Mesodermal cell (in vitro differentiated cells): ENCODE measurements around the gene CDC25C.
"Not testable (repeated sequence)": the region's sequence is repeated elsewhere in the genome, so short reads cannot be mapped to it uniquely, and the experiment has no call there.

Experiments
- H3K27ac ChIP-seq: 2 replicates; pipeline ENCODE4 v1.7.0; 2013; ENCODE audit warnings: mild to moderate bottlenecking, low read depth, low read length, moderate library complexity; ENCODE audit not compliant: severe bottlenecking
- H3K36me3 ChIP-seq: 2 replicates; pipeline ENCODE4 v1.7.1; 2013; ENCODE audit warnings: mild to moderate bottlenecking, low read length, moderate library complexity; ENCODE audit not compliant: control insufficient read depth, insufficient read depth
- H3K4me1 ChIP-seq: one replicate; pipeline ENCODE4 v1.7.1; 2013; ENCODE audit warnings: mild to moderate bottlenecking, low read length; ENCODE audit not compliant: insufficient read depth, control insufficient read depth, poor library complexity, severe bottlenecking
- H3K4me3 ChIP-seq: 2 replicates; pipeline ENCODE4 v1.7.0; 2013; ENCODE audit warnings: low read length, control low read depth, mild to moderate bottlenecking; ENCODE audit not compliant: insufficient read depth, poor library complexity, severe bottlenecking; ENCODE audit errors: extremely low read depth
- H3K9me3 ChIP-seq: 2 replicates; pipeline ENCODE4 v1.7.1; 2013; ENCODE audit warnings: mild to moderate bottlenecking, low read length, moderate library complexity; ENCODE audit not compliant: control insufficient read depth
- WGBS, 2 experiments: methylation state at CpG; one replicate each; pipeline ENCODE4 v1.1.5; 2013; ENCODE audit warnings: missing lambda C conversion rate in 2 of 2; ENCODE audit not compliant: insufficient coverage in 2 of 2; 5-methylcytosine and 5-hydroxymethylcytosine counted together

Gene CDC25C

GRCh38 chr5:138330813-138331448 lies 673 bp downstream of the CDC25C start:
- H3K4me3 ChIP-seq, result peak overlapping the region; percentile 74
- no peaks in the 10 kb centered on the region for H3K9me3 ChIP-seq
- peak overlapping the region; percentile 69 for H3K27ac ChIP-seq
- peaks cover 20% of the 10 kb centered on the region for H3K36me3 ChIP-seq
- no peaks in the 10 kb centered on the region for H3K4me1 ChIP-seq
- 6 to 12% methylated on average over 5 to 11 of the region's 12 CpGs for WGBS, 2 experiments

- H3K9me3 ChIP-seq, H3K4me1 ChIP-seq, H3K27ac ChIP-seq, H3K4me3 ChIP-seq: not testable (repeated sequence)
- H3K36me3 ChIP-seq, result peaks cover 52% of the 10 kb centered on the region
- 100% methylated on average over 1 to 3 of the region's 4 CpGs for WGBS, 2 experiments
Observed at GRCh38 chr5:138318211-138318610, 13.4 kb downstream of the CDC25C start.

- Histone ChIP-seq H3K4me3 (no peak overlapping the region), H3K4me1 (no peaks in the 10 kb centered on the region), H3K9me3 (no peaks in the 10 kb centered on the region), H3K36me3 (peaks cover 59% of the 10 kb centered on the region), H3K27ac (no peak overlapping the region)
- 87 to 100% methylated on average over 1 to 3 of the region's 3 CpGs for WGBS, 2 experiments
Observed at GRCh38 chr5:138316355-138316754, 15.2 kb downstream of the CDC25C start.

GRCh38 chr5:138315751-138316278 lies 15.8 kb downstream of the CDC25C start:
- peaks cover 59% of the 10 kb centered on the region for H3K36me3 ChIP-seq
- H3K4me1 ChIP-seq, result no peaks in the 10 kb centered on the region
- H3K9me3 ChIP-seq, result no peaks in the 10 kb centered on the region
- H3K4me3 ChIP-seq, result no peak overlapping the region
- 84 to 90% methylated on average over 5 to 7 of the region's 7 CpGs for WGBS, 2 experiments
- no peak overlapping the region for H3K27ac ChIP-seq

GRCh38 chr5:138305797-138306196 lies 25.8 kb downstream of the CDC25C start:
- Histone ChIP-seq H3K36me3 (peaks cover 24% of the 10 kb centered on the region), H3K9me3 (no peaks in the 10 kb centered on the region), H3K4me3 (no peak overlapping the region), H3K4me1 (no peaks in the 10 kb centered on the region), H3K27ac (no peak overlapping the region)
- 100% methylated on average over 1 of the region's 1 CpG; no CpG with 5 or more reads in 1 of the 2 experiments for WGBS, 2 experiments

- H3K4me1 ChIP-seq, result no peaks in the 10 kb centered on the region
- peaks cover 14% of the 10 kb centered on the region for H3K36me3 ChIP-seq
- no peak overlapping the region for H3K27ac ChIP-seq
- 82 to 95% methylated on average over 6 of the region's 6 CpGs for WGBS, 2 experiments
- H3K4me3 ChIP-seq, result no peak overlapping the region
- no peaks in the 10 kb centered on the region for H3K9me3 ChIP-seq
Observed at GRCh38 chr5:138303372-138303771, 28.2 kb downstream of the CDC25C start.

DNA sequence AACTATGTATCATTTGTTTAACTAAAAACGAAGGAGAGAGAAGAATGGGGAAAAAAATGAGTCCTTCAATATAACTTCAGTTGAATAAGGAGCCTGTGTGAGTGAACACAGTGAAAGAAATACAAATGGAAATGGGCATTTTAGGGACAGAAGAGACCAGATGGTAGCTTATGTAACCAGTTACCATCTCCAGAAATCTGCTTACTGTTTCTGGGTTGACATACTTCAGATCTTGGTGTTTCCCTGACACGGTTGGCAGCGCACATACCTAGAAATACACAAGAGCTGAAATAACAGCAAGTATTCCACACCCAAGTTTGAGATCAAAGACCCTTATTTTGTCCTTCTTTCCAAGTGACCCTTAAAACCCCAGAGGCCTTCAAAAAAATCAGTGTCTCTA lies 42.3 kb downstream of the CDC25C start:
- H3K27ac ChIP-seq, result no peak overlapping the region
- no peak overlapping the region for H3K4me3 ChIP-seq
- H3K4me1 ChIP-seq, result no peaks in the 10 kb centered on the region
- 97 to 100% methylated on average over 2 to 3 of the region's 3 CpGs for WGBS, 2 experiments
- H3K9me3 ChIP-seq, result no peaks in the 10 kb centered on the region
- H3K36me3 ChIP-seq, result peaks cover 53% of the 10 kb centered on the region

GRCh38 chr5:138287246-138287645 lies 44.4 kb downstream of the CDC25C start:
- Histone ChIP-seq H3K4me1 (no peaks in the 10 kb centered on the region), H3K4me3 (no peak overlapping the region), H3K9me3 (no peaks in the 10 kb centered on the region), H3K36me3 (peaks cover 56% of the 10 kb centered on the region), H3K27ac (no peak overlapping the region)
- WGBS, 2 experiments, result 100% methylated on average over 1 of the region's 1 CpG; no CpG with 5 or more reads in 1 of the 2 experiments

GRCh38 chr5:138282920-138283742 lies 48.5 kb downstream of the CDC25C start:
- 95 to 100% methylated on average over 1 to 4 of the region's 7 CpGs for WGBS, 2 experiments
- H3K4me1 ChIP-seq, result no peaks in the 10 kb centered on the region
- no peak overlapping the region for H3K4me3 ChIP-seq
- H3K36me3 ChIP-seq, result peaks cover 35% of the 10 kb centered on the region
- no peaks in the 10 kb centered on the region for H3K9me3 ChIP-seq
- no peak overlapping the region for H3K27ac ChIP-seq

GRCh38 chr5:138280915-138281314 lies 50.7 kb downstream of the CDC25C start:
- Histone ChIP-seq H3K36me3 (peaks cover 20% of the 10 kb centered on the region), H3K27ac (no peak overlapping the region), H3K4me1 (no peaks in the 10 kb centered on the region)

More at GRCh38 chr5:138280915-138281314, 50.7 kb downstream of the CDC25C start:
- no peak overlapping the region for H3K4me3 ChIP-seq
- H3K9me3 ChIP-seq, result no peaks in the 10 kb centered on the region
